ENCODE data around the gene BLTP3B.

Gene BLTP3B

DNA sequence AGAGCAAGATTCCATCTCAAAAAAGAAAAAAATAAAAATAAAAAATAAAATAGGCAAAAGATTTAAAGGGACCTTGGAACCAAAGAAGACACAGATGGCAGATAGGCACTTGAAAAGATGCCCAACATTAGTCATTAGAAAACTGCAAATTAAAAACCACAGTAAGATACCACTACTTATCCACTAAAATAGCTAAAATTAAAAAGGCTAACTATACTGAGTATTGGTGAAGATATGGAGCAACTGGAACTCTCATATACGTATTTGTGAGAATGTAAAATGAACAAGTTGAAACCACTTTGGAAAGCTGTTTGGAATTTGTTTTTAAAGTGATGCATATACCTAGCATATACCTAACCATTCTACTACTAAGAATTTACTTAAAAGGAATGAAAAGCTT, 22.3 kb downstream of the BLTP3B start:
- DNase-seq (ENCODE audit: low spot score): no peak

DNA sequence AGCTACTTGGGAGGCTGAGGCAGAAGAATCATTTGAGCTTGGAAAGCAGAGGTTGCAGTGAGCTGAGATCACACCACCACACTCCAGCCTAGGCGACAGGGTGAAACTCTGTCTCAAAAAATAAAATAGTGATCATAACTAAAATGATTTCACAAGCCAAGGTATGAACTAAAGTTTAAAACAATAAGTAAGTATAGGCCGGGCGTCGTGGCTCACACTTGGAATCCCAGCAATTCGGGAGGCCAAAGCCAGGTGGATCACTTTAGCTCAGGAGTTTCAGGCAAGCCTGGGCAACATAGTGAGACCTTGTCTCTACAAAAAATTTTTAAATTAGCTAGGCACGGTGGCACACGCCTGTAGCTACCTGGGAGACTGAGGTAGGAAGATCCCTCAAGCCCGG, 27.4 kb downstream of the BLTP3B start:
- DNase-seq (ENCODE audit: low spot score): no peak

DNA sequence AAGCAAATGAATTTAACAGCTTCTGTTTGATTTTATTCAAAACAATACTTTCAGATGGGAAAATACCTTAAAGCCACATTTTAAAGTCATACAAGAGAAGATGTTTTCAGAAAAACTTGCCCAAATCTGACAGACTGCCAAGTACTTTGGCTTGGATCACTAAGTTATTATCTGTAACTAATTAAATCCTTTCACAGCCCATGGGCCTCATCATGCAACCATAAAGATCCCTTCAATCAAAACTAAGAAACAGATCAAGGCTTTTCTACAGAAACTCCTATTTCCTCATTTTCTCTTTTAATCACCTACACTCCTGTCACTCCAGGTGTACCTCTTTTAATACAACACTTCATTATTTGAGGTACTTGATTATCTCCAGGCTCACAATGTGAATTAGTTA, 28.1 kb downstream of the BLTP3B start:
- DNase-seq (ENCODE audit: low spot score): peak; percentile 10

DNA sequence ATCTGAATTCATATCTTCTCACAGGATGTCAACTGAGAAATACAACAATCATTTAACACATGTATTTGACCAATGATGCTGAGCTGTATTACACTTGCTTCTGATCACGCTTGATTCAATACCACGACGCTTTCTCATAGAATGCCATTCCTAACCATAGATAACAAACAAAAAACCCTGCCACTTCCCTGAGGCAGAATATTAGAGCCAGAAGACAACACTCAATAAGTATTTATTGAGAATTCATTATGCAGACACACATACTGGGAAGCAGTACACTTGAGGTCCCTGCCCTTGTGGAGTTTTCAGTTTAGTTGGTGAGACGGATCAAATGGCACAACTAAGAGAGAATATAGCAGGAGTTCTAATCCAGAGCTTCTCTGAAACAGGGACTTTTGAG, 32.4 kb downstream of the BLTP3B start:
- no peak for DNase-seq (ENCODE audit: low spot score)

DNA sequence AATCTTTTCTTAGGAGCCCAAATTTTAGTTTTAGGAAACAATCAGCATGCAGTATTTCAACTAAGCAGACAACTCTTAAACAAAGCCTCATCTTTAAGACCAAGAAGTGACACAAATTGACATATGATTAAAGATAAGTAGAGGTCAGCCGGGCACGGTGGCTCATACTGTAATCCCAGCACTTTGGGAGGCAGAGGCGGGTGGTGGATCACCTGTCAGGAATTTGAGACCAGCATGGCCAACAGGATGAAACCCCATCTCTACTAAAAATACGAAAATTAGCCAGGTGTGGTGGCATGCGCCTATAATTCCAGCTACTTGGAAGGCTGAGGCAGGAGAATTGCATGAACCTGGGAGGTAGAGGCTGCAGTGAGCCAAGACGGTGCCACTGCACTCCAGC, 35.8 kb downstream of the BLTP3B start:
- no peak for DNase-seq (ENCODE audit: low spot score)

DNA sequence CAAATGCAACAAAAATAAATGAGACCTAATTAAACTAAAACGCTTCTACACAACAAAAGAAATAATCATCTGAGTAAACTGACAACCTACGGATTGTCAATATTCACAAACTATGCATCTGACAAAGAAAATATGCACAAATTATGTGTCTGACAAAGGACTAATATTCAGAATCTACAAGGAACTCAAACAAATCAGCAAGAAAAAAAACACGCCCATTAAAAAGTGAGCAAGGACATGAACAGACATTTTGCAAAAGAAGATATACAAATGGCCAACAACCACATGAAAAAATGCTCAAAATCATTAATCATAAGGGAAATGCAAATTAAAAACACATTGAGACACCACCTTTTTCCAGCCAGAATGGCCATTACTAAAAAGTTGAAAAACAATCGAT, 37.0 kb downstream of the BLTP3B start:
- DNase-seq (ENCODE audit: low spot score): no peak

DNA sequence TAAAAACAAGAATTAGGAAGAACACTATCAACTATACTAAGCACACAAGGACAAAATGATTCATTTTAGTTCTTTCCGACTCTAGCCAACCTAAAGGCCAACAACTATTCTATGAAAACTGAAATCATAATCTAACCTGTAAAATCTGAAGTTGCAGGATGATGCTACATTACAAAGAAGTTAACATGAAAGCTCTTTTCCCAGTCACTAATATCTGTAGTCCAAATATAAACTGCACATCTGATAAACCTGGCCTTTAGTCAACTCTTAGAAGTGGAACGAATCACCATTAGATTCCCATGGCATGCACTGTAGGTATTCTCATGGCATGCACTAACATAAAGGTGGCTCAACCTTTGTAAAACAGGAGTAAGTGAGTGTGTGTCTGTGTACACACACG, 41.7 kb downstream of the BLTP3B start:
- DNase-seq (ENCODE audit: low spot score): no peak

All from cerebellar cortex (tissue), 1 donor.